Cortex of kidney (tissue), 1 donor: ENCODE measurements around the gene THPO.

ENCODE experiments used
- DNase-seq: peaks from one replicate; lab custom pipeline; 2025; lab: John Stamatoyannopoulos, UW

THPO gene

GRCh38 chr3:184377882-184378445 lies at the start of gene THPO:
Gene THPO (minus strand): TSS chr3:184378207. CDS start chr3:184376259, 1,948 bp downstream.
- DNase-seq: no peak

GRCh38 chr3:184426691-184427141 lies 48.7 kb upstream of the THPO start:
- DNase-seq: no peak

- no peak for DNase-seq
Measured at GRCh38 chr3:184423561-184423960, 45.6 kb upstream of the THPO start.

GRCh38 chr3:184419171-184419570 lies 41.2 kb upstream of the THPO start:
- DNase-seq: no peak

GRCh38 chr3:184417619-184418327 lies 39.8 kb upstream of the THPO start:
- no peak for DNase-seq

GRCh38 chr3:184415203-184415490 lies 37.1 kb upstream of the THPO start:
- no peak for DNase-seq

GRCh38 chr3:184414418-184415202 lies 36.6 kb upstream of the THPO start:
- DNase-seq: no peak

GRCh38 chr3:184409946-184410500 lies 32.0 kb upstream of the THPO start:
- DNase-seq: no peak

- DNase-seq: no peak
Measured at GRCh38 chr3:184409331-184409926, 31.4 kb upstream of the THPO start.

GRCh38 chr3:184405075-184406030 lies 27.3 kb upstream of the THPO start:
- no peak for DNase-seq

GRCh38 chr3:184399410-184399809 lies 21.4 kb upstream of the THPO start:
- DNase-seq: no peak

GRCh38 chr3:184395320-184395660 lies 17.3 kb upstream of the THPO start:
- DNase-seq: no peak

- DNase-seq: no peak
Measured at GRCh38 chr3:184391266-184391665, 13.3 kb upstream of the THPO start.

GRCh38 chr3:184389935-184390528 lies 12.0 kb upstream of the THPO start:
- no peak for DNase-seq

- no peak for DNase-seq
Measured at GRCh38 chr3:184389384-184389783, 11.4 kb upstream of the THPO start.

GRCh38 chr3:184388936-184389230 lies 10.9 kb upstream of the THPO start:
- no peak for DNase-seq

- DNase-seq: no peak
Measured at GRCh38 chr3:184388164-184388935, 10.3 kb upstream of the THPO start.

GRCh38 chr3:184387174-184387714 lies 9.2 kb upstream of the THPO start:
- no peak for DNase-seq

- DNase-seq: no peak
Measured at GRCh38 chr3:184386047-184386806, 8.2 kb upstream of the THPO start.
